HFFc6 (cell line): ENCODE measurements around the gene SYF2. TPM values are rescaled to one million over a fixed set of nuclear protein-coding genes. Genes with fewer than 3 reads are reported as not detected.

Experiments
- DNase-seq: peaks from one replicate; pipeline ENCODE4 v3.0.0-alpha.2; 2018
- H3K27ac Mint-ChIP-seq: 2 replicates; pipeline ENCODE4 v1.8.0; 2020; ENCODE audit warnings: mild to moderate bottlenecking, mixed read lengths
- H3K27me3 Mint-ChIP-seq: 2 replicates; pipeline ENCODE4 v1.8.0; 2021; ENCODE audit warnings: mild to moderate bottlenecking, moderate library complexity, mixed read lengths; ENCODE audit not compliant: insufficient read depth
- H3K36me3 Mint-ChIP-seq: 2 replicates; pipeline ENCODE4 v1.8.0; 2021; ENCODE audit warnings: low read depth, mixed read lengths
- H3K4me1 Mint-ChIP-seq: 2 replicates; pipeline ENCODE4 v1.8.0; 2020; ENCODE audit warnings: low read depth, mixed read lengths
- H3K4me3 Mint-ChIP-seq: 2 replicates; pipeline ENCODE4 v1.8.0; 2020; ENCODE audit warnings: mild to moderate bottlenecking, moderate library complexity, mixed read lengths
- H3K9me3 Mint-ChIP-seq: 2 replicates; pipeline ENCODE4 v1.8.0; 2020; ENCODE audit warnings: mild to moderate bottlenecking, mixed read lengths
- CTCF ChIP-seq: fragments of 200-600 bp; sonication (generic); IDR thresholded peaks from 2 replicates; pipeline ENCODE4 v1.5.0; 2021; ENCODE audit warnings: antibody characterized with exemption, mild to moderate bottlenecking
- total RNA-seq, 6 experiments: library from RNA; stranded (reverse); fragmentation: NEBNext Ultra II Directional; extraction: Animal tissue kit (Norgen Biotek cat#: 25700); gene quantifications; 2 replicates in 1 of 6; 3 replicates in 5 of 6; pipeline ENCODE4 v1.2.3, GENCODE V29; 2021

SYF2 gene
- total RNA-seq, 6 experiments from 2014 or later: 30.7 to 44.1 (median 34.4) TPM

DNA sequence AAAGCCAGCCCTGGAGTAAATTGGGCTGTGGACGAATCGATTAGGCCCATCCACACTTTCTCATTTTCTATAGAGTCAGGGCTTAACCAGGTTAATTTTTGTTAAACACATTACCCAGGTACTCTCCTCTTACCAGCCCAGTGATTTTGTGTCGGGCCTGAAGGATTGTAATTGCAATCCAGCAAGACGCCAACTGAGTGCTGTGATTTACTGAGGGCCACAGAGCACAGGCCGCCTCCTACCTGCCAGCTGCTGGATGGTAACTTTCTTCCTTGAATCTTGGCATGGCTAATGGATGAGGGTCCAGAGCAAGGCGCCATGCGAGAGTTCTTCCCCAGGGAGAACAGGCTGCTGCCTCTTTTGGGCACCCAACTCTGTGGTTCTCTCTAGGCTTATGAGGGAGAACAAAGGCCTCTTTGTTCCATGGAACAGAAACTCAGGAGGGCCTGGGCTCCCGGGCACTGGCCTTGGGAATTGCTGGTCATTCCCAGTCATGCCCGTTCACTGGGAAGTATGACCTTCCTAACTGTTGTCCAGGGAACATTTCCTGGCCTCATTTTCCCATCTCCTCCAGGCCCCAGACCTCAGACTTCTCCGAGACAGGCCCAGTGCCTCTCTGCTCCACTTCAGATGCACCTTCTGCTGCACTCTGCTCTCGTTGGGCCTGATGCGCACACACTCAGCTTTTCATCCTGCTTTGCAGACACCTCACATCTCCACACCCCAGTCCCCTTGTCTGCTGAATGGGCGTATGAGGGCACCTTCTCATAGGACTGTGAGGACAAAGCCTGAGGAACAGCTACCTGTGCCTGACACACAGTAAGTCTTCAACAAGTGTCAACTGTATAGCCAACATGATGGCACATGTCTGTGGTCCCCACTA is 57.3 kb downstream of the SYF2 start:
- no peaks in the 10 kb centered on the region for H3K4me1 Mint-ChIP-seq
- H3K27me3 Mint-ChIP-seq: peaks cover 30% of the 10 kb centered on the region
- DNase-seq: no peak
- H3K4me3 Mint-ChIP-seq: no peak overlapping the region
- no peak for TF ChIP-seq CTCF
- H3K27ac Mint-ChIP-seq: no peak overlapping the region
- H3K36me3 Mint-ChIP-seq: peaks cover 6% of the 10 kb centered on the region; the same call in 1 of the 2 replicates
- H3K9me3 Mint-ChIP-seq: peaks cover 12% of the 10 kb centered on the region

DNA sequence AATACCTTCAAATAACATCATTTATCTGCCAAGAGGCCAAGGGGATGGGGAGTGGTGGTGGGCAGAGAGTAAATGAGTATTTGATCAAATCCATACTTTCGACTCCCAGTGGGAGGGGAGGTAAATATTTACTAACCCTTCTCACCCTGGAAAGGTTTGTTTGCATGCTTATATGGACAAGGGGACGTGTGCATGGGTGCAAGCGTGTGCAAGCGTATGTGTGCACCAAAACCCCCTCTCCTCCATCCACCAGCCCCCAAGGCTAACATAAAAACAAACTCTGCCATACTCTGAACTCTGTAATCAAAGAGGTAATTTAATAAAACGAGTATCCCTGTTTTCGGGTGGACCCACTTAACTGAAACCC is 58.0 kb downstream of the SYF2 start:
- Mint-ChIP-seq H3K27me3 (peaks cover 37% of the 10 kb centered on the region), H3K27ac (no peak overlapping the region), H3K4me1 (no peaks in the 10 kb centered on the region), H3K9me3 (peaks cover 12% of the 10 kb centered on the region), H3K4me3 (no peak overlapping the region), H3K36me3 (peaks cover 6% of the 10 kb centered on the region; the same call in 1 of the 2 replicates)
- no peak for TF ChIP-seq CTCF
- DNase-seq: no peak

DNA sequence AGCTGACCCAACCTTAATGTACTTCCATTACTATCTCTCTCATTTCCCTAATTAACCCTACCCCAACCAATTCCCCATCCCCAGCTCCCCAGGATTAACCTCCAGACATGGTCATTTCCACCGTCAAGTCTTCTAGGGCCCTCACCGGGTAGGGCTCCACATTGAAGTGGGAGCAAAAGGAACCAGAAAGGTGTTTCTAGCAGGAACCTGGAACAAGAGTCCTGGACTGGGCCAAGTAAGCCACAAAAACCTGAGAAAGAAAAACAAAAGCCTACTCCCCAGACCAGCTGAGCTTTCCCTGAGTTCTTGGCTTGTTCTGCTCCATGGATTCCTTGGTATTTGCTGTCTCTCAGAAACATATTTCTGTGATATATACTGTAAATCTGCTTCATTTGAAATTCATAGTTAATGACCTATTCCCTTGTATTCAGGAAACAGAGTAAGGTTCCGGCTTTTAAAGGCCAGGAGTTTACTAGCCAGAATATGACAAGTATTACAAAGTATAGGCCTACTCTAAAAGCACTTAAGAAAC is 58.4 kb downstream of the SYF2 start:
- H3K9me3 Mint-ChIP-seq: peaks cover 12% of the 10 kb centered on the region
- H3K4me1 Mint-ChIP-seq: no peaks in the 10 kb centered on the region
- H3K4me3 Mint-ChIP-seq: no peak overlapping the region
- no peak overlapping the region for H3K27ac Mint-ChIP-seq
- H3K36me3 Mint-ChIP-seq: peaks cover 6% of the 10 kb centered on the region; the same call in 1 of the 2 replicates
- H3K27me3 Mint-ChIP-seq: peaks cover 38% of the 10 kb centered on the region
- TF ChIP-seq CTCF: no peak
- no peak for DNase-seq

Other genes starting within 250 kb of the SYF2 start
- 10 to 100 TPM; 63.4 to 85.2 (median 81.6) TPM for gene RSRP1, start 15.0 kb upstream of the SYF2 start, total RNA-seq
- gene RHD, start 40.0 kb upstream of the SYF2 start, total RNA-seq: not detected
- gene TMEM50A, start 105.8 kb upstream of the SYF2 start, total RNA-seq: 100 to 1,000 TPM; 166 to 270 (median 254) TPM
- 1 to 10 TPM in 1 of 6 experiments, under 1 TPM in 5; 0.45 to 1.2 (median 0.54) TPM for gene RHCE, start 188.3 kb upstream of the SYF2 start, total RNA-seq
- gene MACO1, start 198.4 kb upstream of the SYF2 start, total RNA-seq: 10 to 100 TPM; 13.7 to 15.1 (median 14.4) TPM